ENCODE results near the gene KLHL40.

KLHL40 gene

DNA sequence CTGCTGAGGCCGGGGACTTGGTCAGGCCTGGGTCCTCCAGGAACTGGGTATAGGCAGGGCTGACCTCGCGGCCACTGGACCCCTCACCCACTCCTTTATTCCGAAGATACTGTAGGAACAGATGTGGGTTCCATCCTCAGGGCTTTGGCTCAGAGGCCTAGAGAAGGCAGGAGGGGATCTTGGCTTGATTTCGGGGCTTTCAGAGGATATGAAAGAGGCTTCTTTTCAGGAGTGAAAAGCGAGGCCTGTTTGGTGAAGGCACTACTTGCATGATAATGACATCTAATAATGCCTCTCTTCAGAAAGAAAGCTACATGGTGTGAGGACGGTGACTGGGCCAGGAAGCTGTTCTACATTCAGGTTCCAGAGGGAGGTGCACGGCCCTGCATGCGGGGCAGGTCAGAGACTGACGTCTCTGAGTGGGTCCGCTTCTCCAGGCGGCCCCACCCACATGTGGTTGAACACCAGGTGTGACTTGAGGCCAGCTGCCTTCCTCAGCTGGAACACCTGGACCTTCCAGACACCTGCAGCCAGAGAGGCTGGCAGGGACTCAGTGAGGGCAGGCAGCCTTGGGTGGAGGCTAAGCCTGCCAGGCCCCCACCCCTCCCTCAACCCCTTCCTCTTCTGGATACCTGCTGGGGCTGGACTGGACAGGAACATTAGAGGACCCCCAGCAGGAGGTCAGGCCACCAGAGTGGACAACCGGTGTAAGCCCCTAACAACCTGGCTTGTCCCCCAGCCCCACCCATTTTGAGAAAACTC lies 48.3 kb downstream of the KLHL40 start:
- TF ChIP-seq POLR2A (IDR thresholded peaks at IDR 0.05; ENCODE audit: extremely low read depth, insufficient read length), result no peak
- TF ChIP-seq, protein P1, sequence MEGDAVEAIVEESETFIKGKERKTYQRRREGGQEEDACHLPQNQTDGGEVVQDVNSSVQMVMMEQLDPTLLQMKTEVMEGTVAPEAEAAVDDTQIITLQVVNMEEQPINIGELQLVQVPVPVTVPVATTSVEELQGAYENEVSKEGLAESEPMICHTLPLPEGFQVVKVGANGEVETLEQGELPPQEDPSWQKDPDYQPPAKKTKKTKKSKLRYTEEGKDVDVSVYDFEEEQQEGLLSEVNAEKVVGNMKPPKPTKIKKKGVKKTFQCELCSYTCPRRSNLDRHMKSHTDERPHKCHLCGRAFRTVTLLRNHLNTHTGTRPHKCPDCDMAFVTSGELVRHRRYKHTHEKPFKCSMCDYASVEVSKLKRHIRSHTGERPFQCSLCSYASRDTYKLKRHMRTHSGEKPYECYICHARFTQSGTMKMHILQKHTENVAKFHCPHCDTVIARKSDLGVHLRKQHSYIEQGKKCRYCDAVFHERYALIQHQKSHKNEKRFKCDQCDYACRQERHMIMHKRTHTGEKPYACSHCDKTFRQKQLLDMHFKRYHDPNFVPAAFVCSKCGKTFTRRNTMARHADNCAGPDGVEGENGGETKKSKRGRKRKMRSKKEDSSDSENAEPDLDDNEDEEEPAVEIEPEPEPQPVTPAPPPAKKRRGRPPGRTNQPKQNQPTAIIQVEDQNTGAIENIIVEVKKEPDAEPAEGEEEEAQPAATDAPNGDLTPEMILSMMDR (IDR thresholded peaks at IDR 0.05; ENCODE audit: low read depth, low read length), result no peak
- TF ChIP-seq MYC (IDR thresholded peaks at IDR 0.05; ENCODE audit: low read depth, low read length), result no peak
- no peak for TF ChIP-seq MAX (IDR thresholded peaks at IDR 0.05; ENCODE audit: low read depth, low read length)
- H3K4me3 ChIP-seq (ENCODE audit: low read depth, low read length), result no peak overlapping the region
- no peak for DNase-seq (ENCODE audit: low read depth)

DNA sequence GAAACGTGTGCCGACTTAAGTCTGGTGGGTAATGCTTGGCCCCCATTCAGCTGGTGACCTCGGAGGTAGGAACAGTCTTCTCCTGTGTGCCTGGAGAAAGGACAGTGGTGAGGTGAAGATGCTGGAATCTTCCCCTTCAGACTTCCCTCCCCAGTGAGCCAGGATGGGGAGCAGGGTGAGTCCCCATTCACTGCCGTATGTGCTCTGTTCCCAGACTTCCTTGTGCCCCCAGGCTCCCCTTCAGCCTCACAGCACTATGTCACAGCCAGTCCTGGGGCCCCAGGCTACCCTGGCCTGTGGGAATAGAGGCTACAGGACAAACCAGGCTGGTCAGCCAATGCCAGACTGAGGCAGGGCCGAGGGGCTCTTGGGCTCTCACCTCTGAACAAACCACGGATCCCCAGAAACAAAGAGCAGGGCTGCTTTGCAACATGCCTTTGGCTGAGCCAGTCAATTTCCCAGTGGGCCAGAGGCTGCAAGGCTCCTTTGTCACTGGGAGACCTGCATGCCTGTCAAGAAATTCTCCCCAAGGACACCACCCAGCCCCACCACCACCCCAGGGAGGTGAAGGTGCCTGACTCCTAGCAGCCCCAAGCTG lies 49.0 kb downstream of the KLHL40 start:
- TF ChIP-seq, protein P1 (IDR thresholded peaks at IDR 0.05; ENCODE audit: low read depth, low read length), result no peak
- TF ChIP-seq MAX (IDR thresholded peaks at IDR 0.05; ENCODE audit: low read depth, low read length), result no peak
- TF ChIP-seq POLR2A (IDR thresholded peaks at IDR 0.05; ENCODE audit: extremely low read depth, insufficient read length), result no peak
- no peak for TF ChIP-seq MYC (IDR thresholded peaks at IDR 0.05; ENCODE audit: low read depth, low read length)
- no peak overlapping the region for H3K4me3 ChIP-seq (ENCODE audit: low read depth, low read length)
- DNase-seq (ENCODE audit: low read depth), result no peak

DNA sequence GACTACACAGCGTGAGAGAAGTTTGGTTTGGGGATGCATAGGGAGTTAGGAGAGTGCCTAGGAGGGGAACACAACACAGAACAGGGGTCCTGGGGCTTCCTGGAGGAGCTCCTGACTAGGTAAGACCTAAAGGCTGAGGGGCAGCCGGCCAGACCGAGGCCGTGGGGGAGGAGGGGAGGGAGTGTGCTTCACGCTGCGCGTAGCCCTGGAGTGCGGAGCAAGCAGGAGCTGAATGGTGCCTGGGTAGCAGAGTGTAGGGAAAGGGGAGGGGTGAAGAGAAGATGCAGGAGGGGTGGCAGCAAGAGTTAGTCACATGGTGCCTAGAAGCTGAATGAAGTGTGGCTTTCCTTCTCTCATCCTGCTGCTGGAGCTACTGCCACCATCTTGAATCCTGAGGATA lies 49.7 kb downstream of the KLHL40 start:
- DNase-seq (ENCODE audit: low read depth), result no peak
- no peak overlapping the region for H3K4me3 ChIP-seq (ENCODE audit: low read depth, low read length)
- TF ChIP-seq MAX (IDR thresholded peaks at IDR 0.05; ENCODE audit: low read depth, low read length), result no peak
- TF ChIP-seq, protein P1 (IDR thresholded peaks at IDR 0.05; ENCODE audit: low read depth, low read length), result no peak
- TF ChIP-seq POLR2A (IDR thresholded peaks at IDR 0.05; ENCODE audit: extremely low read depth, insufficient read length), result no peak
- no peak for TF ChIP-seq MYC (IDR thresholded peaks at IDR 0.05; ENCODE audit: low read depth, low read length)

GRCh38 chr3:42735615-42736014 lies 50.3 kb downstream of the KLHL40 start:
- H3K4me3 ChIP-seq (ENCODE audit: low read depth, low read length), result no peak overlapping the region
- DNase-seq (ENCODE audit: low read depth), result no peak
- TF ChIP-seq MYC (IDR thresholded peaks at IDR 0.05; ENCODE audit: low read depth, low read length), result no peak

- no peak for TF ChIP-seq POLR2A (IDR thresholded peaks at IDR 0.05; ENCODE audit: extremely low read depth, insufficient read length)
- no peak for TF ChIP-seq MAX (IDR thresholded peaks at IDR 0.05; ENCODE audit: low read depth, low read length)
- TF ChIP-seq, protein P1 (IDR thresholded peaks at IDR 0.05; ENCODE audit: low read depth, low read length), result no peak
- TF ChIP-seq MYC (IDR thresholded peaks at IDR 0.05; ENCODE audit: low read depth, low read length), result no peak
- no peak for DNase-seq (ENCODE audit: low read depth)
- no peak overlapping the region for H3K4me3 ChIP-seq (ENCODE audit: low read depth, low read length)
These were observed 50.7 kb downstream of the KLHL40 start for GRCh38 chr3:42736081-42736480.

DNA sequence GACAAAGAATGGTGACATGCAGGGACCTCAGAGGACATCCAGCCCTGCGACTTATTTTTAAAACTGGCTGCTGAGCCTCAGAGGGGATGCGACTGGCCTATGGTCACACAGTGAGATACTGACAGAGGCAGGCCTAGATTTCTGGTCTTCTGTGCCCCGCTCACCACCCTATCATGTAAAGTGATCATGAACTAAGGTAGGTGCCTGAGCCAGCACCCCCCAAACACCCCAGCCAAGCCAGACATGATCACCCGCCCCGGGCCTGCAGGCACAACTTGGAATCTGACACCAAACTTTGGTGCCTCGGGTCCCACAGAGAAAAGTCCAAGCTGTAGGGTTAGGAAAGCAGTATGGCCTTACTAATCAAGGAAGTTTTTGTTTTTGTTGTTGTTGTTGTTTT lies 51.2 kb downstream of the KLHL40 start:
- DNase-seq (ENCODE audit: low read depth), result no peak
- no peak overlapping the region for H3K4me3 ChIP-seq (ENCODE audit: low read depth, low read length)
- no peak for TF ChIP-seq POLR2A (IDR thresholded peaks at IDR 0.05; ENCODE audit: extremely low read depth, insufficient read length)
- TF ChIP-seq MYC (IDR thresholded peaks at IDR 0.05; ENCODE audit: low read depth, low read length), result no peak
- no peak for TF ChIP-seq MAX (IDR thresholded peaks at IDR 0.05; ENCODE audit: low read depth, low read length)
- TF ChIP-seq, protein P1 (IDR thresholded peaks at IDR 0.05; ENCODE audit: low read depth, low read length), result no peak

Measured in NB4 (cell line).